HG03571 (cell line): Measurements from ENCODE around the gene SRD5A1.

Source experiments
- ATAC-seq: cut with Tn5 transposase; IDR thresholded peaks from one replicate; pipeline ENCODE4 v1.9.1; 2021; ENCODE audit not compliant: unreplicated experiment

The SRD5A1 gene

DNA sequence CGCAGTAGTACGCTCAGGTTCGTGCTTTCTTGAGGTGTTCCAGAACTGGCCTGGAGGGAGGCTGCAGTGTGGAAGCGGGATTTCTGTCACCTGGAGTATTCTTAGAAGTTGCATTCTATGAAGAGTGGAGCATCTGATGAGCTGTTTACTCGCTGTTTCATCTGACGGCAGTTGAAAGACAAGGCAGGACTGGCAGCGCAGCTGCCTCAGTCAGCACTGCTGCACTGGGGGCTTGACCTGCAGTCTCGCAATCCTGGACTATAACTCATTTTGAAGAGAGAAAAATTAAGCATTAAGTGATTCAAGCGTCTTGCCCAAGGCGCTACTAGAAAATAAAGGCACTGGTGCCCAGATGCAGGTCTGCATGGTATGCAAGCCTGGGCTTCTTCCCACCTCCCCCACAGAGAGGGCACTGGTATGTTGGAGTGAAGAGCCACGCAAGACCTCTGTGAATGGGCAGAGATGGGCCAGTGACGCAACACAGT, 90.6 kb downstream of the SRD5A1 start:
- ATAC-seq: no peak
